NCI-H2196 (cell line): ENCODE data around the gene VSIG10L2.
"Not testable (repeated sequence)": the region's sequence is repeated elsewhere in the genome, so short reads cannot be mapped to it uniquely, and the experiment has no call there.

ENCODE experiments used
- DNase-seq: peaks from one replicate; lab custom pipeline; 2025; ENCODE audit not compliant: unreplicated experiment; lab: John Stamatoyannopoulos, UW

The VSIG10L2 gene

GRCh38 chr11:125959511-125959910, 13.7 kb downstream of the VSIG10L2 start:
- DNase-seq, result no peak

GRCh38 chr11:125959931-125960330, 14.1 kb downstream of the VSIG10L2 start:
- DNase-seq, result peak; percentile 50

DNA sequence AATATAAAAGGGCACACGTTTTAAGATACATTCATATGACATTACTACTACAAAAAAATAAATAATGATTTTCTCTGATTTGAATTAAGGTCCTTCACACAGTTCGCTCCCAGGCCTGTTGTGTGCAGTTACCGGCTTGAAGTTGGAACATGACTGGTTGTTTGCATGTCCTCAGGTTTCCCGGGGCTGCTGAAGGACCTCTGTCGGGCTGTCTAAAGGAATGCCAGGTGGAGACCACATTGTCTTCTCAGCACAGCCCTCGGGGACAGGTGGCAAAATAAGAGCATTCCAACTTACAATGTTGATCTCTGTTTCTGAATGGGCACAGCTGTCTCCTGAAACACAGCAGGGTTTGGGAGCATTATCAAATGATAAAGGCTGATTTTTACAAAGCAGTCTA, 14.9 kb downstream of the VSIG10L2 start:
- no peak for DNase-seq

DNA sequence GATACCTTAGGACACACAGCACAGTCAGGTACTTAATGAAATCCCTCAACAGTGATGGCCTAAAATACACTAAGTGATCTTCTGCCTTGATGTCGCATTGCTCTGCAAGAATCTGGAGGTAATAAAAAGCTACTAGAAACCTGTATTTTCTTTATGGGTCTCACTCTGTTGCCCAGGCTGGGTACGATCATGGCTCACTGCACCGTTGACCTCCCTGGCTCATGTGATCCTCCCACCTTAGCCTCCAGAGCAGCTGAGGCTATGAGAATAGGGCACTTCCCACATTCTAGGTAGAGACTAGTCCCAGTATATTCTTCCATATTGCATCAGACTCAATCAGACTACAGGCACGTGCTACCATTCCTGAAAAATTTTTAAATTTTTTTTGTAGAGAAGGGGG, 21.7 kb downstream of the VSIG10L2 start:
- no peak for DNase-seq

GRCh38 chr11:125968354-125968753, 22.5 kb downstream of the VSIG10L2 start:
- no peak for DNase-seq

- DNase-seq, result no peak
These were observed 25.8 kb downstream of the VSIG10L2 start for GRCh38 chr11:125971618-125972017.

GRCh38 chr11:125974284-125974683, 28.4 kb downstream of the VSIG10L2 start:
- DNase-seq, result no peak

- no peak for DNase-seq
These were observed 29.8 kb downstream of the VSIG10L2 start for GRCh38 chr11:125975634-125976033.

DNA sequence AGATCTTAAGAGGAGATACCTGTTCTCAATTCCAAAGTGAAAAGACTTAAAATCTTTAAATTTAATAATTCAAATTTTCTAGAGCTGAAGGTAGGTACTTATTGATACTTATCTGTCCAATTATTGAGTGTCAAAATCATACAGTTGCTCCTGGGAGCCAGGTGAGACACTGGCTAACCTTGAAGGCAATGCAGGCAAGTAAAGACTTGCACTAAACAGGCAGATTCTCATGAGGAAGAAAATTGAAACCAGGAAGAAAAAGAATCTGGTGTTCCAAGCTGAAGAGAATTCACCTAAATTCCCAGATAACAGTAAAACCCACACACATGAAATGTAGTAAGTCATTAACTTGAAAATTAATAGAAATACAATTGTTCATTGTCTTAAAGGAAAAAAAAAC, 30.3 kb downstream of the VSIG10L2 start:
- no peak for DNase-seq

DNA sequence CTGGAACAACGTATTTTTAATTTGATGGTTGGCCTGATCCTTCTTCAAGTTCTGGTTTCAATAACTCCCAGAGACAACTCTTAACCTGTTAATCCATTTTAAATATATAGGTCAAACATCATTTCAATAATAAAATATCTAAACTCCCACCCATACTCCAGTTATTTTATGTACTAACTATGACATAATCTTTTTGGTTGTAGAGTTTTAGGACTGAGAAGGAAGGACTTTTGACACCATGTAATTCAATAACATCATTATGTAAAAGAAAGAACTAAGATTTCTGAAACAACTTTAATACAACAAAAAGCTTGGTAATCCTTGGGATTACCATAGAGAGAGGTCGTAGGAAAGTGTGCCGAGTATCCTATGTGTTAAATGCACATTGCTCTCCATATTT, 31.5 kb downstream of the VSIG10L2 start:
- no peak for DNase-seq

- DNase-seq, result no peak
These were observed 32.4 kb downstream of the VSIG10L2 start for GRCh38 chr11:125978181-125978716.

- no peak for DNase-seq
These were observed 33.0 kb downstream of the VSIG10L2 start for GRCh38 chr11:125978778-125979407.

GRCh38 chr11:125979511-125979910, 33.7 kb downstream of the VSIG10L2 start:
- DNase-seq, result no peak

GRCh38 chr11:125980436-125980835, 34.6 kb downstream of the VSIG10L2 start:
- DNase-seq, result no peak

GRCh38 chr11:125982348-125982730, 36.5 kb downstream of the VSIG10L2 start:
- DNase-seq, result no peak

DNA sequence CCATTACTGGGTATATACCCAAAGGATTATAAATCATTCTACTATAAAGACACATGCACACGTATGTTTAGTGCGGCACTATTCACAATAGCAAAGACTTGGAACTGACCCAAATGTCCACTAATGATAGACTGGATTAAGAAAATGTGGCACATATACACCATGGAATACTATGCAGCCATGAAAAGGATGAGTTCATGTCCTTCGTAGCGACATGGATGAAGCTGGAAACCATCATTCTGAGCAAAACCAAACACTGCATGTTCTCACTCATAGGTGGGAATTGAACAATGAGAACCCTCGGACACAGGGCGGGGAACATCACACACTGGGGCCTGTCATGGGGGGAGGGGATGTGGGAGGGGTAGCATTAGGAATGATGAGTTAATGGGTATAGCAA, 40.1 kb downstream of the VSIG10L2 start:
- DNase-seq, result not testable (repeated sequence)

- no peak for DNase-seq
These were observed 41.3 kb downstream of the VSIG10L2 start for GRCh38 chr11:125987066-125987641.

GRCh38 chr11:125990244-125990643, 44.4 kb downstream of the VSIG10L2 start:
- peak; percentile 50 for DNase-seq

DNA sequence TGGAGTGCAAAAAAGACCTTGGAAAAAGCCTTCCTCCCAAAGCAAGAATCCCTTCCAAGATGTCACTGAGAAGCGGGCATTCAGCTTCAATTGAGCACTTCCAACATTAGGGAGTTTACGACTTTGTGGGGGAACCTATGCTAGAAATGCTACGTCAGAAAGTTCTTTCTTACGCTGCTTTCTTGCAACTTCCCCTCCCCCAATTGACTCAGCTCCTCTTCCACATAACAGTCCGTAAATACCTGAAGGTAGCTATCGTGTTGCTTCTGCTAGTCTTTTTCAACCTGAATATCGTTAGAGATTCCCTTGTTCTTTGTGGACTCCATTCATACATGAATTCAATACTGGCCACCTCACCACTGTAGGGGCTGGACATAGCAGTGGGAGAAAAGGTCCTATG, 47.0 kb downstream of the VSIG10L2 start:
- no peak for DNase-seq

DNA sequence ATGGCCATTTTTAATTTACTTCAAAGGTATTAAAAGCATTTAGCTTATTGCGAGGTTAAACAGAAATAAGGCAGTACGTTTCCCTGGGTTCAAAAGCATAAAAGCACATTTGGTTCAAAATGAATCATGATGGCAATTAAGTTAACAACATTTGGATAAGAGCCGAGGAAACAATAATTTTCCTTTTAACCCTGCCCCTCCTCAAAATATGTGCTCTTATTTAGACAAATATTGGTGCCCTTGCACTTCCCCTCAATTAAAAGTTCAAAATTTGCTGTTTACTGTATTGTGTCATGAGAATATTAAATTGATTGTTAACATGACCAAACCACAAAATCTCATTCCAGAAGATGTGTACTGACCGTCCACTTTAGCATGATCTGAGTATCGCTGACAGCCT, 48.7 kb downstream of the VSIG10L2 start:
- no peak for DNase-seq

GRCh38 chr11:125995313-125995712, 49.5 kb downstream of the VSIG10L2 start:
- DNase-seq, result no peak

- DNase-seq, result no peak
These were observed 52.4 kb downstream of the VSIG10L2 start for GRCh38 chr11:125998267-125998666.
